NCI-H1417 (cell line): ENCODE measurements around the gene RETN.

Source experiments
- DNase-seq, 3 experiments: peaks; one replicate each; lab custom pipeline; 2025; lab: John Stamatoyannopoulos, UW

RETN gene

GRCh38 chr19:7681340-7682174 is 12.7 kb downstream of the RETN start:
- DNase-seq: peak in 1 of 3 experiments; percentile 10

GRCh38 chr19:7682175-7682855 is 13.5 kb downstream of the RETN start:
- no peak for DNase-seq

GRCh38 chr19:7685546-7686445 is 16.9 kb downstream of the RETN start:
- DNase-seq: no peak

GRCh38 chr19:7687177-7687576 is 18.3 kb downstream of the RETN start:
- DNase-seq: no peak

GRCh38 chr19:7689165-7689564 is 20.3 kb downstream of the RETN start:
- no peak for DNase-seq

- no peak for DNase-seq
Observed at GRCh38 chr19:7690779-7691258, 22.0 kb downstream of the RETN start.

GRCh38 chr19:7691497-7691896 is 22.6 kb downstream of the RETN start:
- no peak for DNase-seq

- DNase-seq: no peak
Observed at GRCh38 chr19:7692417-7693088, 23.7 kb downstream of the RETN start.

GRCh38 chr19:7694499-7694898 is 25.6 kb downstream of the RETN start:
- no peak for DNase-seq

GRCh38 chr19:7697721-7698287 is 29.0 kb downstream of the RETN start:
- no peak for DNase-seq

- no peak for DNase-seq
Observed at GRCh38 chr19:7698583-7698982, 29.7 kb downstream of the RETN start.

GRCh38 chr19:7699003-7699402 is 30.2 kb downstream of the RETN start:
- DNase-seq: no peak

GRCh38 chr19:7699417-7700401 is 30.9 kb downstream of the RETN start:
- DNase-seq: peak in 1 of 3 experiments; percentile 21

- DNase-seq: no peak
Observed at GRCh38 chr19:7701049-7701653, 32.3 kb downstream of the RETN start.

GRCh38 chr19:7701654-7702457 is 33.0 kb downstream of the RETN start, which contains the start of gene FCER2:
FCER2 (minus strand) TSS chr19:7702131; CDS start chr19:7699760, 2,371 bp downstream.
- no peak for DNase-seq

GRCh38 chr19:7703332-7703731 is 34.5 kb downstream of the RETN start:
- no peak for DNase-seq

GRCh38 chr19:7704280-7705060 is 35.6 kb downstream of the RETN start:
- DNase-seq: no peak
